PC-3 (cell line): Measurements from ENCODE around the gene DNAH9.

Experiments used
- CTCF ChIP-seq: fragments of 300-600 bp; sonication (generic); conservative IDR thresholded peaks from 2 replicates; pipeline ENCODE4 v1.5.1; 2017; ENCODE audit warnings: antibody characterized with exemption, low read depth, mild to moderate bottlenecking, low read length
- EZH2 ChIP-seq: fragments of 300-600 bp; sonication (generic); IDR thresholded peaks from one replicate; pipeline ENCODE4 v1.6.1; 2017; ENCODE audit warnings: antibody characterized with exemption, mild to moderate bottlenecking, low read length; ENCODE audit not compliant: unreplicated experiment
- EZH2phosphoT487 ChIP-seq: fragments of 300-600 bp; sonication (generic); IDR thresholded peaks from 2 replicates; pipeline ENCODE4 v1.6.1; 2018; ENCODE audit warnings: mild to moderate bottlenecking, antibody characterized with exemption, low read length, borderline replicate concordance

- TF ChIP-seq EZH2, result no peak
- no peak for TF ChIP-seq EZH2phosphoT487
- no peak for TF ChIP-seq CTCF
Measured at GRCh38 chr17:11979795-11980194, 381.5 kb downstream of the DNAH9 start.
